SK-MEL-5 (cell line): Measurements from ENCODE around the gene ATP6V1G2. TPM values are rescaled to one million over a fixed set of nuclear protein-coding genes. Genes with fewer than 3 reads are reported as not detected.

ENCODE experiments used
- DNase-seq: peaks from one replicate; pipeline ENCODE4 v3.0.0-alpha.2; 2016; ENCODE audit warnings: low read depth, low spot score
- in situ Hi-C: cut with HindIII; loops from 2 replicates; pipeline ENCODE4 v1.10.0; 2016; ENCODE audit warnings: low sequenced_read_pairs, high pct_unique_total_duplicates, low pct_unique_long_range_greater_than_20kb
- total RNA-seq: library from RNA; depleted of rRNA; stranded (reverse); fragments of >200 nt; shearing (Covaris generic); gene quantifications from 2 replicates; pipeline ENCODE4 v1.2.3, GENCODE V29; 2014

The ATP6V1G2 gene
- total RNA-seq, 1 experiment from 2014 or later = 0.45 TPM

DNA sequence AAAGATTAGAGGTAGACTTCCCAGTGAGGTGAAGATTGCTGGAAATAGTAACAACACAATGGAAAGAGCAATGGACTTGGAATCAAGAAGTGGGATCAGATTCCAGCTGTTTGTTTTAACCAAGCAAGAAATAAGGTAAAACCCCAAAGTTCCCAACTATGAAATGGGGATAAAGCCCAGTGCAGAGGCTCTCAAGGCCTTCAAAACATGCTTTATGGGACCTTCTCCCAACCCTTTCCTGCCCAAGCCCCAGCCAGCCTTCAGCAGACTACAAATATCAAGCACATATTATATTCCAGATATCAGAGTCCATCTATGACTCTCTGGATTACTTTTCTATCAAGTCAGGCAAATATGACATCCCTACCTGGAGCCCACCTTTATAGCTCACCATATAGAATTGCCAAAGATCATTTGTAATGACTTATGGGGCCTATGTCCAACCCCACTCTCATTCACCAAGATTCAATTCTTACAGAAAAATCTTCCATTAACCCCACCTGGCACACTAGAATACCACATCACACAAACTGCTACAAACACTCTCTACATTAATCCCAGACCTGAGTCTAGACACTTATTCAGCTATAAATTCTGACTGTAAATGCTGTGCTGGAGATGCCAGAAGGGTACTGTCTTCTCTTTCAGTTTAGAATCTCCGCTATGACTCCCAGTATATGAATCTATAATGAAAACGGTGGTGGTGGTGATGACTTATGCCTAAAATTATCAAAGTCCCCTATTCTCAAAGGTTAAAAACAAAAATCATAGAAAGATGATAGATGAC is 10.7 kb downstream of the ATP6V1G2 start:
- DNase-seq = no peak
- in situ Hi-C loops = no loop called here

DNA sequence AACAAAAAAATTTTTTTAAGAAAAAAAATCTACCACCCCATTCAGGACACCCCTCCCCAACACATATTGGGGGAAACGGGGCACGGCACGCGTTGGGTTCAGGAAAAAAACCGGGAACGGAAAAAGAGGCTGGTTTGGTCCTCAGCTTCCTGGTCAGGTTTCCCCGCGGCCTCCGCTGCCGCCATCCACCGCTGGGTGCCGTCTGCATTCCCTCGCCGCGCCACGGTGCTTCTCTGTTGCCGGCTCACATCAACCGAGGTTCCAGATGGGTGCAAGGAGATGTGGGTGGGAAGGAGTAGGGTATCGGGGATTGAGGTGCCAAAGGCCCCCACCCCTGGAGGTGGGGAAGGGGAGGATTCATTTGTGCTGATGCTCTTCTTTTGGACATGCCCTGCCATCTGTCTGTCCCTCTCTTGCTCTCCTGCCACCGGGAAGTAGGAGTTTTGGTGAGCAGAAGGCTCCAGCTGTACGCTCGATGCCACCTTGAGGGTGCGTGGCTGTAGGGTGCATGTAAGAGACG is 11.8 kb downstream of the ATP6V1G2 start:
- no peak for DNase-seq
- in situ Hi-C loops = no loop called here

DNA sequence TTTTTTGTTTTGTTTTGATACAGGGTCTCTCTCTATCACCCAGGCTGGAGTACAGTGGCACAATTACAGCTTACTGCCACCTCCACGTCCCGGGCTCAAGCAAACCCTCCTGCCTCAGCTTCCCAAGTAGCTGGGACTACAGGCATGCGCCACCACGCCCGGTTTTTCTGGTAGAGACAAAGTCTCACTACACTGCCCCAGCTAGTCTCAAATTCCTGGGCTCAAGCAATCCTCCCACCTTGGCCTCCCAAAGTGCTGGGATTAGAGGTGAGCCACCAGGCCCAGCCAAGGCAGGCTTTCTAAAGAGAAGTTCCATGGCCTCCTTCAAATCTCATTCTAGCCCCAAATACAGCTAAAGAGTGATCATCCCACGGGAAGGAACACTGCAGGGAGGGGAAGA is 12.4 kb downstream of the ATP6V1G2 start:
- no peak for DNase-seq
- in situ Hi-C loops = no loop called here

DNA sequence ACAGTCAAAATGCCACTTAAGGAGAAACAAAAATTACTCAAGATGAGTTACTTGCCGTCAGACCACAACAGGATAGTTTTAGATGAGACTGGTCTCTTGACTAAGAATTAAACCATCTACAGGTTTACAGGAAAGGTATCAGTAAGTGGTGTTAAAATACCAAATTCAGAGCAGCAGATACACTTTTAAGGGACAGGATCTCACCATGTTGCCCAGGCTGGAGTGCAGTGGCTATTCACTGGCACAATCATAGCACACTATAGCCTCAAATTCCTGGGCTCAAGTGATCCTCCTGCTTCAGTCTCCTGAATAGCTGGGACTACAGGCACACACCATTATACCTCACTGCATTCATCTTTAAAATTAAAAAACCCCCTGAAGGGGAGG is 13.0 kb downstream of the ATP6V1G2 start:
- in situ Hi-C loops = no loop called here
- DNase-seq = no peak

DNA sequence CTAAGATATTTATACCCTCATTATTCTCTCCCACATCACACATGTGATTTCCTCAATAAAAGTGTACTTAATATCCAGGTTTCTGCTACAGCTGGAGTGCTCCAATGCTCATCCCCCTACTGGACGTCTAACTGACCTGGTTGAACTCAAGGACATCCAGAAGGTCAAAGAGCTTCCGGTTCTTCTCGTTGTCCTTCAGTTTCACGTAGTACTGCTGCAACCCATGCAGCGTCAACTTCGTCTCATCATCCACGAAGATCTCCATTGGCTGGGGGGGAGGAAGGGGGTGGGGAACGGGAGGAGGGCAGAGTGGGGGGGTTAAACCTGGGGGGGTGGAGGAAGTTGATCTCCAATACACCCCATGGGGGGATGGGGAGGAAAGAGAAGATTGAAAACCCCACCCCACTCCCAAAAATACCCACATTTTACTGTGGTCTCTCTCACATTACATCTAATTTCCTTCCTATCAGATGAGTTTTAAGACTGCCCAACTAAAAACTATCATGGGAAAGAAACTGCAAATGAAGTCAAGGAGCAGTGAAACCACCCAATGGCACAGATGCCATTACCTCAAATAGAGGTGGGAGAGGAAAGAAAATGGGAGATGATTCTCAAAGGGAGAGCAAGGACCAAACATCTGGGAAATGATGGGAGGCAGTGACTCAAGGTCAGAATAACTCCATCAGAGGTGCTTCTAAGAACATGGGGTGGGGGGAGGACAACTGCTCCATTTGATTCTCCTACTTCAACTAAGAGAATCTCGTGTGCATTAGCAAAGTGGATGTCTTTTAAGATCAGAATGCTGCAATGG is 13.6 kb downstream of the ATP6V1G2 start:
- peak; percentile 32 for DNase-seq
- in situ Hi-C loops = no loop called here

DNA sequence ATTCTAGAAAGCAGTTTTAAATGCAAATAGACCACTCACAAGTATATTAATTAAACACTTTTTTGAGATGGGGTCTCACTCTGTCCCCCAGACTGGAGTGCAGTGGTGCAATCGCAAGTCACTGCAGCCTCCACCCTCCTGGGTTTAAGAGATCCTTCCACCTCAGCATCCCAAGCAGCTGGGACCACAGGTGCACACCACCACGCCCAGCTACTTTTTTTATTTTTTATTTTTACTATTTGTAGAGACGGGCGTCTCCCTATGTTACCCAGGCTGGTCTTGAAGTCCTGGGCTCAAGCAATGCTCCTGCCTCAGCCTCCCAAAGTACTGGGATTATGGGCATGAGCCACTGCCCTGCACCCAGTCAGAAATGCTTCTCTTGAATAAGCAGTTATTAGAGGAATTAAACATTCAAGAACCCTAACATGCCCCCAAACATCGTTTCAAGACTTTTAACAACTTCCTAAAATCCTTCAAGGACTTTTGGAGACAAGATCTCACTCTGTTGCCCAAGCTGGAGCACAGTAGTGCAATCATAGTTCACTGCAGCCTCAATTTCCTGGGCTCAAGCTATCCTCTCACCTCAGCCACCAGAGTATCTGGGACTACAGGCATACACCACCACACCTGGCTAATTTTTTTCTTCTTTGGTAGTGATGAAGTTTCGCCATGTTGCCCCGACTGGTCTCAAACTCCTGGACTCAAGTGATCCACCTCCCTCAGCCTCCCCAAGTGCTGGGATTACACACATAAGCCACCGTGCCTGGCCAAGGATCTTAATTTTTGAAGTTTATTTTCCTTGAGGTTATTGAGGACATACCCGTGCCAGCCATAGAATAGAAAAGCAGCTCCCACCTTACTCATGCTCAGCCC is 14.4 kb downstream of the ATP6V1G2 start:
- no peak for DNase-seq
- in situ Hi-C loops = no loop called here

DNA sequence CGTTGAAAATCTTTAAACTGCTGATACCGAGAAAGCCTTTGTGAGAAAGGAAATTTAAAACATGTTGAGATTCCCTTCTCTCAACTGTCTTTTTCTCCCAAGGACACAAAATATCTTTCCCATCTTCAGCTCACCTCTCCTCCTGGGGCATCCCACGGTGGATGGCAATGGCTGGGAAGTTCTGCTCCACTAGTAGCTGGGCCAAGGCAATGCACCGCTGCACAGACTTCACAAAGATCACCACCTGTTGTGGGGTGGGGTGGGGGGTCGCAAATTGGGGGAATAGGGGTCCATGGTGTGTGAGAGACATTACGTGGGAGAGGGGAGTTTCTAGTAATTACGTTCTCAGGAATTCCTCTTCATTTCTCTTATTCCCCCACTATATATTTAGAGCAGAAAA is 15.2 kb downstream of the ATP6V1G2 start:
- in situ Hi-C loops = no loop called here
- no peak for DNase-seq

DNA sequence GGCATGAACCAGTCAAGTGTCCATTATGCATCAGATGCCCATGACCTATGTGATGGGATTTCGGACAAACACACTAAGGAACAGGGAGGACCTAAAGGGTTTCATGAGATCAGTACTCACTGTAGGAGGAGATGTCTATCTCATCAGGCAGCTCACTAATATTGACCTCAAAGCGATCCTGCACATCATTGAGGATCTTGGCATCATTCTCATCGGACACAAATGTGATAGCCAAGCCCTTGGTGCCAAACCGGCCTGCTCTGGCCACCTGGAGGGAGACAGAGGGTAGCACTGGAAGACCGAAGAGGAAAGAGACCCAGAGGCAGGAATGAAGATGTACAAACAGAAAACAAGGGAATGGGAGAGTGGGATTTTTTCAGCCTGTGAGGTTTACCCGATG is 15.7 kb downstream of the ATP6V1G2 start:
- in situ Hi-C loops = no loop called here
- no peak for DNase-seq

DNA sequence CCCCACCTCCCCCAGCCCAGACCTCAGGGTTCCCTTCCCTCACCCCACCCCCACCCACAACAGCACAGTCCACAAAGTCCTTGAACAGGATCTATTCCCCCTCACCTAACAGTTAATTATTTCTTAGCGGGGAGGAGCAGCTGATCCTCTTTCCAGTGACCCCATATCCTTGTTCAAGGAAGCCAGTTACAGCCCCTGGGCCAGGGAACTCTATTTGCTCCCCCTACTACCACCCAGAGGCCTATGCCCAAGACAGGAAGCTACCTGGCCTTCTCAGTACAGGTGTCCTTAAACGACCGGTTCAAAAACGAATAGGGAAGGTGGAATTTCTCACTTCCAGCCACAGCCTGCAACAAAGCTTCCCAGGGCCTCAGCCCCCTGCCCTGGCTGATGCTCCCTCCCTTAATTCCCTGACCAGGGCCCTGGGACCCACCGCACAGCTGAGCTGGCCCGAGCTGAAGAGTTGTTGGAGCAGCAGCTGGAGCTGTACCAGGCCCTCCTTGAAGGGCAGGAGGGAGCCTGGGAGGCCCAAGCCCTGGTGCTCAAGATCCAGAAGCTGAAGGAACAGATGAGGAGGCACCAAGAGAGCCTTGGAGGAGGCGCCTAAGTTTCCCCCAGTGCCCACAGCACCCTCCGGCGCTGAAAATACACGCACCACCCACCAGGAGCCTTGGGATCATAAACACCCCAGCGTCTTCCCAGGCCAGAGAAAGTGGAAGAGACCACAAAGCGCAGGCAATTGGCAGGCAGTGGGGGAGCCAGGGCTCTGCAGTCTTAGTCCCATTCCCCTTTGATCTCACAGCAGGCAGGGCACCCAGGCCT is 16.9 kb downstream of the ATP6V1G2 start:
- no peak for DNase-seq
- in situ Hi-C loops = no loop called here

DNA sequence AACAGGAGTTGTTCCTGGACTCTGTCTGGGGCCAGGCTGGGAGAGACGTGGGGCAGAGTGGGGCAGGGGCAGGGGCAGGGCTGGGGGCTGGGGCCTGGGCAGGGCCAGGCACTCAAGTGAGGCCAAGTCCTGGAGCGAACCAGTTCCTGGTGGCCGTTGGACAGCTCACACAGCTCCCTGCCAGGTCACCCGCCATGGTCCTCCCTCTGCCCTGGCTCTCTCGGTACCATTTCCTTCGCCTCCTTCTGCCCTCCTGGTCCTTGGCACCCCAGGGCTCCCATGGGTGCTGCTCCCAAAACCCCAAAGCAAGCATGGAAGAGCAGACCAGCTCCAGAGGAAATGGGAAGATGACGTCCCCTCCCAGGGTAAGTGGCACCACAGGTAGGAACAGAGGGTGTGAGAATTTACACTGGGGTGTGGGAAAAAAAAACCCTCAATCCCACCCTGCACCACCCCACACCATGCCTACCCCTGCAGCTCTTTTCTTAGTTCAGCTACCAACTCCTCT is 17.5 kb downstream of the ATP6V1G2 start, which contains the start of gene MCCD1:
MCCD1 (plus strand) TSS at position 142 of the 508 bp plus-strand sequence; CDS start at position 195, 53 bp downstream.
- in situ Hi-C loops = no loop called here
- DNase-seq = no peak

DNA sequence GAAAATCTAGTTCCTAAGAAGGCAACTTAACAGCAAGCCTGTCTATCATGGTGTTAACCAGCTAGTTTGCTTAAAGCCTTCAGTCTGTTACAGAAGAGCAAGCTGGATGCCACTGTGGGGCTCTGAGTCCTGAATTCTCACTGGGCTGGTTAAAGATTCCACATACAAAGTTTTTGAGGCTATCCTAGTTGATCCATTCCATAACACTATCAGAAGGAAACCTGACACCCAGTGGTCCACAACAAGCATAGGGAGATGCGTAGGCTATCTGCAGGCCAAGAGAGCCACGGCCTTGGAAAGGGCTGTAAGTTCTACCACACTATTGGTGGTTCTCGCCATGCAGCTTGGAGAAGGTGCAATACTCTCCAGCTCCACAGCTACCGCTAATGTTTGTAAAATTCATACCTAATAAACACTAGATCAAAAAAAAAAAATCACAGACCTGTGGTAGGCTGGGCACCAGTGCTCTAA is 18.1 kb downstream of the ATP6V1G2 start:
- DNase-seq = no peak

DNA sequence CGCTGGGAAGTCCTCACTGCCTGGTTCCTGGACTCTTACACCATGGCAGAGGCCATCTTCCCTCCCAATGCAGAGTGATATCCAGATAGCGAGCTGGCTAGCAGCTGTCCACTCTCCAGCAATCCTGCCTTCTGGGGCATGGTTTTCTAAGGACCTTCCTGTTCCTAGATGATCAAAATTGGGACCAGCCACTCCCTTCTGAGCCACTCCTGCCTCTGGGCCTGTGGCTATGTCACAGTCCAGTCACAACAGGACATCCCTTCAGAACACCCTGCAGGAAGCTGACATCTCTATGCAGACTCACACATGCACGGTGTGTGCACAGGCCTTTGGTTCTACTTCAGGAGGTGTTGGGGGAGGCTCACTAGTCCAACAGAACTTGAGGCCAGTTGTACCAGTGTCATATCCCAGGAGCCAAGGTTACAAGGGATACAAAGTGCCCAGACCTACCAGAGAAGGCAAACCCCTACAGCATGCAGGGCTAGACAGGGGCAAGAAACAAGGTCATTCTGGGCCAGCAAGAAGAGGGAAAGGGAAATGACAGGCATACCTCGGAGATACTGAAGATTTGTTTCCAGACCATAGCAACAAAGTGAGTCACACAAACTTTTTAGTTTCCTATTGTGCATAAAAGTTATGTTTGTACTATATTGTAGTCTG is 20.3 kb downstream of the ATP6V1G2 start:
- no peak for DNase-seq
- in situ Hi-C loops = no loop called here

More for the DNA sequence above, 18.1 kb downstream of the ATP6V1G2 start:
- in situ Hi-C loops = no loop called here

DNA sequence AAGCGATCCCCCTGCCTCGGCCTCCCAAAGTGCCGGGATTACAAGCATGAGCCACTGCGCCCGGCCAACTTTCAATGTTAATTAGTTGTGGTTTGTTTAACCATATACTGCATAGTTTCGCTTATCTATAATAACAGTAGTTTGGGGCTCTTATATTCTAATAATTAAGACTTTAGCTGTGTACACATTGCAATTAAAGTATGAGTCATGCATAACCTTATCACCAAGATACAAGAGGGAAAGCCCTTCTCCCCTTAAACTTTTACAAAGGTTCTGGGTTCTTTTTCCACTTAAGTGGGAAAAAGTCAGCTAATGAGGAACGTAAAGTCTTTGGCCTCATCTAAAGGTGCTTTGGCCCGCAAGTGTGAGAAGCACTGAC is 20.9 kb downstream of the ATP6V1G2 start:
- in situ Hi-C loops = no loop called here
- DNase-seq = no peak

DNA sequence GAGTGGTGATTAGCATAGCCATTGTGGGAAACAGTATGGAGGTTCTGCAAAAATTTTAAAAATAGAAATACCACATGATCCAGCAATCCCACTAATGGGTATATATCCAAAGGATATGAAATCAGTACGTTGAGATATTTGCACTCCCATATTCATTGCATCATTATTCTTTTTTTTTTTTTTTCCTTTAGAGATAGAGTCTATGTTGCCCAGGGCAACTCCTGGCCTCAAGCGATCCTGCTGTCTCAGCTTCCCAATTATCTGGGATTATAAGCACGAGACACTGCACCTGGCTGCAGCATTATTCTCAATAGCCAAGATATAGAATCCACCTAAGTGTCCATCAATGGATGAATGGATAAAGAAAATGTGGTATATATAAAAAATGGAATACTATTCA is 24.6 kb downstream of the ATP6V1G2 start:
- no peak for DNase-seq
- in situ Hi-C loops = no loop called here

DNA sequence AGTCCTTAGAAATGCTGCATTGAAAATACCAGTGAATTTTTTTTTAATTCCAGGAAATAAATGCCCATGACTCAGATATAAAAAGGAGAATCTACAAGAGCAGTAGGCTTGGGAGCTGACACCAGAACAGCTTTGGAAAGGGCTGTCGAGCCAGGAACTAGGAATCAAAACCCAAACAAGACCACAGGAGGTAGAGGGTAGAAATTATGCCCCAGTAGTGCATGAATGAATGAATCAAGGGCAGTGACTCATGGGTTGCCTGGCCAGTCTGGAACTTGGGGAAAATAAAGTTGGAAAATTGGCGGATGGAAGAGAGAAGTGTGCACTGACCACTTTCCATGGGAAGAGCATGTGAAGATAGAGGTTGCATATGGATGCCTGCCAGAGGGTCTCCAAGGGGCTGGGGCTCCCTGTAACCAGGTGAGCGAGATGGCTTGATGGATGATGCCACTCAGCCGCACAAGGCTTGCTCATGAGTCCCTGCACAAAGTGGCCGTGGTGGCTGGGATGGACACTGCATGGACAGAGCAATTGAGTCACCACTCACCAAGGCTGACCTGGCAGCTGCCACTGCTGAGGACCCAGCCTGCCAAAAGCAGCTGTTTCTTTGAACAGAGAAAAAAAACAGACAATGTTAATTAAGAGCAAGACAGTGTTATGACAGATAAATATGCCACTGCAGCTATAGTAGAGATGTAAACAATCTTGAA is 32.8 kb downstream of the ATP6V1G2 start:
- in situ Hi-C loops = no loop called here
- DNase-seq = no peak

DNA sequence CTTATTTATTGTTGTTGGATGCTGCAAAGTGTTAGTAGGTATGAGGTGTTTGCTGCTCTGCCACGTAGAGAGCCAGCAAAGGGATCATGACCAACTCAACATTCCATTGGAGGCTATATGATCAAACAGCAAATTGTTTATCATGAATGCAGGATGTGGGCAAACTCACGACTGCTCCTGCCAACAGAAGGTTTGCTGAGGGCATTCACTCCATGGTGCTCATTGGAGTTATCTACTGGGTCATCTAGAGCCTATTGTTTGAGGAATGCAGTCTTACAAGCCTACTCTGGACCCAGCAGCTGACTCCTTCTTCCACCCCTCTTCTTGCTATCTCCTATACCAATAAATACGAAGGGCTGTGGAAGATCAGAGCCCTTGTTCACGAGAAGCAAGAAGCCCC is 36.4 kb downstream of the ATP6V1G2 start:
- in situ Hi-C loops = no loop called here
- no peak for DNase-seq
